Endothelial cell of umbilical vein (primary cell): Measurements from ENCODE around the gene PIK3C2G. TPM values are rescaled to one million over a fixed set of nuclear protein-coding genes. Genes with fewer than 3 reads are reported as not detected.

Source experiments
- BruUV-seq: library from RNA; stranded (reverse); fragments of 400-500 nt; replicated peaks from 2 replicates; lab custom pipeline; 2021; lab: Mats Ljungman, UMichigan
- CTCF ChIA-PET: fragments of 300-600, 350-600 bp; sonication (Branson Sonifier 250); formaldehyde crosslinking; loops from one replicate; lab custom pipeline; 2021; ENCODE audit warnings: antibody characterized with exemption, inconsistent platforms; lab: Charles Lee
- POLR2A ChIA-PET: fragments of 300-600, 350-600 bp; sonication (Branson Sonifier 250); formaldehyde crosslinking; loops from one replicate; lab custom pipeline; 2021; ENCODE audit warnings: antibody characterized with exemption, inconsistent platforms; lab: Charles Lee
- DNase-seq: peaks from one replicate; pipeline ENCODE4 v3.0.0-alpha.2; 2011; ENCODE audit warnings: low read depth, low spot score
- FAIRE-seq: peaks from 2 replicates; lab custom pipeline; 2011; peaks lifted over from hg19 to GRCh38; lab: Jason Lieb, UNC
- H2AFZ ChIP-seq: 2 replicates; pipeline ENCODE4 v1.6.0; 2012; ENCODE audit warnings: low read depth, low read length, control low read depth, inconsistent platforms
- H3K27ac ChIP-seq: 2 replicates; pipeline ENCODE4 v1.5.1; 2011; ENCODE audit warnings: low read depth, mild to moderate bottlenecking, control low read depth, low read length, moderate library complexity; ENCODE audit not compliant: insufficient read depth
- H3K27me3 ChIP-seq, 2 experiments: 2 replicates each; pipeline versions ENCODE4 v1.6.0 to v1.6.1; 2011; ENCODE audit warnings: low read length in 2 of 2, mixed read lengths in 1 of 2; ENCODE audit not compliant: control insufficient read depth in 2 of 2, insufficient read depth in 2 of 2
- H3K36me3 ChIP-seq, 2 experiments: 2 replicates in 1 of 2; 3 replicates in 1 of 2; pipeline ENCODE4 v1.5.1; 2011; ENCODE audit warnings: low read length in 2 of 2, mild to moderate bottlenecking in 1 of 2, moderate library complexity in 1 of 2; ENCODE audit not compliant: control insufficient read depth in 2 of 2, insufficient read depth in 2 of 2; ENCODE audit errors: extremely low read depth in 1 of 2
- H3K4me1 ChIP-seq: 3 replicates; pipeline ENCODE4 v1.5.1; 2011; ENCODE audit warnings: mild to moderate bottlenecking, low read length; ENCODE audit not compliant: control insufficient read depth, insufficient read depth; ENCODE audit errors: extremely low read depth
- H3K4me2 ChIP-seq: 2 replicates; pipeline ENCODE4 v1.6.1; 2011; ENCODE audit warnings: low read length, control low read depth, mixed read lengths; ENCODE audit not compliant: insufficient read depth
- H3K4me3 ChIP-seq, 3 experiments: fragments of 200-600 bp in 1 of 3; sonication (generic), shearing (Covaris generic) in 1 of 3; replicated peaks in 1 of 3; 2 replicates each; pipeline ENCODE4 v1.5.1; 2011 to 2016; ENCODE audit warnings: control low read depth in 3 of 3, low read length in 3 of 3, mild to moderate bottlenecking in 2 of 3, inconsistent platforms in 1 of 3, low read depth in 1 of 3, moderate library complexity in 1 of 3; ENCODE audit not compliant: insufficient read depth in 1 of 3
- H3K79me2 ChIP-seq: 2 replicates; pipeline ENCODE4 v1.6.0; 2012; ENCODE audit warnings: low read length, inconsistent platforms; ENCODE audit not compliant: control insufficient read depth, insufficient read depth
- H3K9ac ChIP-seq: replicated peaks from 2 replicates; pipeline ENCODE3; 2011; ENCODE audit warnings: low read length, control low read depth; ENCODE audit not compliant: insufficient read depth; ENCODE audit errors: extremely low read depth
- H3K9me1 ChIP-seq: replicated peaks from 3 replicates; pipeline ENCODE4 v1.6.0; 2011; ENCODE audit warnings: mild to moderate bottlenecking, low read length; ENCODE audit not compliant: control insufficient read depth, insufficient read depth; ENCODE audit errors: extremely low read depth
- H3K9me3 ChIP-seq: replicated peaks from 2 replicates; pipeline ENCODE4 v1.5.1; 2012; ENCODE audit warnings: low read length, inconsistent platforms; ENCODE audit not compliant: control insufficient read depth, insufficient read depth
- H4K20me1 ChIP-seq: replicated peaks from 2 replicates; pipeline ENCODE3; 2011; ENCODE audit warnings: mild to moderate bottlenecking, low read length; ENCODE audit not compliant: control insufficient read depth, insufficient read depth; ENCODE audit errors: extremely low read depth
- EZH2 ChIP-seq: IDR thresholded peaks from 2 replicates; pipeline ENCODE4 v1.6.1; 2012; ENCODE audit warnings: borderline replicate concordance, low read depth, mild to moderate bottlenecking, moderate library complexity, low read length, inconsistent platforms; ENCODE audit not compliant: severe bottlenecking
- FOS ChIP-seq: IDR thresholded peaks from 2 replicates; pipeline ENCODE4 v1.6.1; 2011; ENCODE audit warnings: mild to moderate bottlenecking, low read length, moderate library complexity, borderline replicate concordance; ENCODE audit not compliant: insufficient read depth
- GATA2 ChIP-seq: IDR thresholded peaks from 2 replicates; pipeline ENCODE4 v1.7.0; 2011; ENCODE audit warnings: low read depth, mild to moderate bottlenecking, moderate library complexity, mixed read lengths, low read length; ENCODE audit not compliant: insufficient read length, insufficient read depth
- JUN ChIP-seq: IDR thresholded peaks from 2 replicates; pipeline ENCODE4 v1.6.1; 2011; ENCODE audit warnings: borderline replicate concordance, low read depth; ENCODE audit not compliant: insufficient read length, insufficient read depth
- MYC ChIP-seq: IDR thresholded peaks from one replicate; pipeline ENCODE4 v1.6.1; 2011; ENCODE audit warnings: mild to moderate bottlenecking, low read depth, low read length
- POLR2A ChIP-seq: IDR thresholded peaks from 2 replicates; pipeline ENCODE4 v1.6.1; 2012; ENCODE audit warnings: low read depth, mild to moderate bottlenecking, control low read depth, low read length
- POLR2AphosphoS5 ChIP-seq: IDR thresholded peaks from 2 replicates; pipeline ENCODE4 v1.6.1; 2012; ENCODE audit warnings: low read depth, mild to moderate bottlenecking, control low read depth, low read length, moderate library complexity; ENCODE audit not compliant: insufficient read depth
- dilution Hi-C: fragments of 300-500 bp; cut with MboI; formaldehyde crosslinking; loops from one replicate; pipeline ENCODE4 v1.15.0; 2019; ENCODE audit warnings: low sequenced_read_pairs; ENCODE audit not compliant: extremely low pct_ligation_motif_present
- intact Hi-C: fragments of 100-400 bp; cut with micrococcal nuclease; formaldehyde crosslinking; loops from one replicate; pipeline ENCODE4 v1.10.0; 2022
- polyA plus RNA-seq, 4 experiments: library from polyadenylated mRNA; depleted of rRNA in 3 of 4; stranded (reverse) in 3 of 4; unstranded in 1 of 4; fragments of >200 nt; gene quantifications; 2 replicates each; pipeline versions ENCODE4 v1.2.1 to v1.2.3, GENCODE V29; 2011 to 2012; ENCODE audit warnings: missing spikeins in 1 of 4
- total RNA-seq: library from RNA; stranded (reverse); gene quantifications from 2 replicates; pipeline ENCODE4 v1.2.3, GENCODE V29; 2021
- TF ChIP-seq, protein P1 (sequence below), 2 donors: IDR thresholded peaks; 1 replicate in 1 of 2; 2 replicates in 1 of 2; pipeline ENCODE4 v1.5.1; 2011; ENCODE audit warnings: low read length in 2 of 2, mild to moderate bottlenecking in 2 of 2, moderate library complexity in 2 of 2, control low read depth in 1 of 2, inconsistent platforms in 1 of 2, low read depth in 1 of 2; ENCODE audit not compliant: insufficient read depth in 1 of 2; ENCODE audit errors: extremely low read depth in 1 of 2
- TF ChIP-seq, protein P2 (sequence below): IDR thresholded peaks from 2 replicates; pipeline ENCODE4 v1.6.1; 2011; ENCODE audit not compliant: insufficient read depth, insufficient read length

Gene PIK3C2G
- total and polyA plus RNA-seq, 2 donors (not counting 3 experiments of a cell fraction or from before 2014, with no cell fraction given), result not detected

DNA sequence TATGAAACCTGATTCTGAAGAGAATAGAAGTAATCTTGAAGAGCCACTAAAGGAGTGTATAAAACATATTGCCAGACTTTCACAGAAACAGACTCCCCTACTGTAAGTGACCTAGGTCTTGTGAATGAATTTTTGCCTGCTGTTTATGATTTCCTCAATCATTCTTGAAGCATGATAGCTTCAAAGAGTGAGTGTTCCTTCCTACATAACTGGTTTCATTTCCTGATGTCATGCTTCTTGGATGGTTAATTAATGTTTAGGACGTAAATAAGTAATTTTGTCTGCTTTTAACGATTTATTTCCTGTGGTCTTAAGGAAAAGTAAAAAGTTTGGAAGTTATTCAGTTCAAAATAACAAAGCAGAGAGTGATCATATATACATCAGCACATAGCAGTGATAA lies 129.8 kb downstream of the PIK3C2G start:
- H3K9ac ChIP-seq, result no peak overlapping the region
- no peak overlapping the region for H2AFZ ChIP-seq
- H3K4me3 ChIP-seq, result no peak overlapping the region
- CTCF ChIA-PET, result no interaction called here
- H4K20me1 ChIP-seq, result no peaks in the 10 kb centered on the region
- H3K9me3 ChIP-seq, result no peaks in the 10 kb centered on the region
- dilution Hi-C loops, result no loop called here
- POLR2A ChIA-PET, result no interaction called here
- no peak overlapping the region for H3K27ac ChIP-seq
- H3K79me2 ChIP-seq, result no peaks in the 10 kb centered on the region
- TF ChIP-seq POLR2A, result no peak
- TF ChIP-seq FOS, result no peak
- TF ChIP-seq, protein P1, sequence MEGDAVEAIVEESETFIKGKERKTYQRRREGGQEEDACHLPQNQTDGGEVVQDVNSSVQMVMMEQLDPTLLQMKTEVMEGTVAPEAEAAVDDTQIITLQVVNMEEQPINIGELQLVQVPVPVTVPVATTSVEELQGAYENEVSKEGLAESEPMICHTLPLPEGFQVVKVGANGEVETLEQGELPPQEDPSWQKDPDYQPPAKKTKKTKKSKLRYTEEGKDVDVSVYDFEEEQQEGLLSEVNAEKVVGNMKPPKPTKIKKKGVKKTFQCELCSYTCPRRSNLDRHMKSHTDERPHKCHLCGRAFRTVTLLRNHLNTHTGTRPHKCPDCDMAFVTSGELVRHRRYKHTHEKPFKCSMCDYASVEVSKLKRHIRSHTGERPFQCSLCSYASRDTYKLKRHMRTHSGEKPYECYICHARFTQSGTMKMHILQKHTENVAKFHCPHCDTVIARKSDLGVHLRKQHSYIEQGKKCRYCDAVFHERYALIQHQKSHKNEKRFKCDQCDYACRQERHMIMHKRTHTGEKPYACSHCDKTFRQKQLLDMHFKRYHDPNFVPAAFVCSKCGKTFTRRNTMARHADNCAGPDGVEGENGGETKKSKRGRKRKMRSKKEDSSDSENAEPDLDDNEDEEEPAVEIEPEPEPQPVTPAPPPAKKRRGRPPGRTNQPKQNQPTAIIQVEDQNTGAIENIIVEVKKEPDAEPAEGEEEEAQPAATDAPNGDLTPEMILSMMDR (IDR thresholded peaks at IDR 0.05; ENCODE audit: extremely low read depth in 1 of 2, insufficient read depth in 1 of 2, low read depth in 1 of 2, low read length in 2 of 2), result no peak
- TF ChIP-seq GATA2, result no peak
- TF ChIP-seq JUN, result no peak
- TF ChIP-seq POLR2AphosphoS5, result no peak
- TF ChIP-seq, protein P2, sequence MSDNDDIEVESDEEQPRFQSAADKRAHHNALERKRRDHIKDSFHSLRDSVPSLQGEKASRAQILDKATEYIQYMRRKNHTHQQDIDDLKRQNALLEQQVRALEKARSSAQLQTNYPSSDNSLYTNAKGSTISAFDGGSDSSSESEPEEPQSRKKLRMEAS, result no peak
- TF ChIP-seq EZH2, result no peak
- no peak for TF ChIP-seq MYC
- no peaks in the 10 kb centered on the region for H3K4me1 ChIP-seq
- BruUV-seq, result no TSS peak
- no peaks in the 10 kb centered on the region for H3K9me1 ChIP-seq
- DNase-seq (no peak), FAIRE-seq (no peak)
- H3K36me3 ChIP-seq, result no peaks in the 10 kb centered on the region
- H3K27me3 ChIP-seq, result no peaks in the 10 kb centered on the region
- H3K4me2 ChIP-seq, result no peak overlapping the region
- intact Hi-C loops, result no loop called here
